Activated T-cell treated with anti-CD3 and anti-CD28 coated beads, Interleukin-2, amount 50 U/mL, for 72 hours (primary cell): ENCODE data around the gene TP53RK. TPM values are rescaled to one million over a fixed set of nuclear protein-coding genes. Genes with fewer than 3 reads are reported as not detected.

Source experiments
- ATAC-seq, 2 donors: fragments of 150-1000 bp; cut with Tn5 transposase; replicated peaks in 1 of 2; 2 replicates each; pipeline ENCODE4 v1.10.0; 2021; ENCODE audit warnings: moderate library complexity in 2 of 2, mild to moderate bottlenecking in 1 of 2
- DNase-seq, 2 donors: peaks; one replicate each; pipeline ENCODE4 v3.0.0; 2021 to 2022; ENCODE audit warnings: mixed read lengths in 1 of 2
- H3K27ac Mint-ChIP-seq: one replicate; pipeline ENCODE4 v1.8.0; 2022; ENCODE audit warnings: mild to moderate bottlenecking, moderate library complexity, mixed read lengths
- H3K27me3 Mint-ChIP-seq: one replicate; pipeline ENCODE4 v1.8.0; 2022; ENCODE audit warnings: low read depth, mixed read lengths
- H3K36me3 Mint-ChIP-seq, 2 donors: one replicate each; pipeline ENCODE4 v1.8.0; 2022; ENCODE audit warnings: mixed read lengths in 2 of 2, mild to moderate bottlenecking in 1 of 2; ENCODE audit not compliant: insufficient read depth in 2 of 2
- H3K4me1 Mint-ChIP-seq: one replicate; pipeline ENCODE4 v1.8.0; 2022; ENCODE audit warnings: low read depth, mixed read lengths
- H3K4me3 Mint-ChIP-seq, 2 donors: one replicate each; pipeline ENCODE4 v1.8.0; 2022; ENCODE audit warnings: mild to moderate bottlenecking in 2 of 2, mixed read lengths in 2 of 2, moderate library complexity in 2 of 2
- H3K9me3 Mint-ChIP-seq, 2 donors: one replicate each; pipeline ENCODE4 v1.8.0; 2022; ENCODE audit warnings: mixed read lengths in 2 of 2
- total RNA-seq, 2 donors: library from RNA; stranded (reverse); gene quantifications; one replicate each; pipeline ENCODE4 v1.2.3, GENCODE V29; 2022

Gene TP53RK
- total RNA-seq, 2 donors from 2014 or later: 15.6 to 16.7 TPM

GRCh38 chr20:46673394-46674252 lies 15.6 kb downstream of the TP53RK start:
- Mint-ChIP-seq H3K4me3 (no peak overlapping the region), H3K9me3 (peaks cover 8% of the 10 kb centered on the region in 2 donors), H3K27me3 (no peaks in the 10 kb centered on the region), H3K36me3 (peaks cover 6 to 10% of the 10 kb centered on the region in 2 donors), H3K27ac (no peak overlapping the region), H3K4me1 (no peaks in the 10 kb centered on the region)
- DNase-seq: no peak
- no peak for ATAC-seq

GRCh38 chr20:46672543-46673148 lies 16.6 kb downstream of the TP53RK start:
- DNase-seq (no peak), ATAC-seq (no peak)
- H3K27me3 Mint-ChIP-seq: no peaks in the 10 kb centered on the region
- peaks cover 8% of the 10 kb centered on the region in 2 donors for H3K9me3 Mint-ChIP-seq
- no peak overlapping the region for H3K27ac Mint-ChIP-seq
- H3K4me3 Mint-ChIP-seq: no peak overlapping the region
- peaks cover 6 to 10% of the 10 kb centered on the region in 2 donors for H3K36me3 Mint-ChIP-seq
- no peaks in the 10 kb centered on the region for H3K4me1 Mint-ChIP-seq

GRCh38 chr20:46671866-46672542 lies 17.2 kb downstream of the TP53RK start:
- no peak overlapping the region for H3K4me3 Mint-ChIP-seq
- no peaks in the 10 kb centered on the region for H3K27me3 Mint-ChIP-seq
- peaks cover 8% of the 10 kb centered on the region in 2 donors for H3K9me3 Mint-ChIP-seq
- H3K4me1 Mint-ChIP-seq: no peaks in the 10 kb centered on the region
- ATAC-seq (no peak), DNase-seq (no peak)
- H3K36me3 Mint-ChIP-seq: peaks cover 6 to 10% of the 10 kb centered on the region in 2 donors
- H3K27ac Mint-ChIP-seq: no peak overlapping the region

- peaks cover 8% of the 10 kb centered on the region in 2 donors for H3K9me3 Mint-ChIP-seq
- no peaks in the 10 kb centered on the region for H3K4me1 Mint-ChIP-seq
- H3K27me3 Mint-ChIP-seq: no peaks in the 10 kb centered on the region
- ATAC-seq: no peak
- DNase-seq: no peak
- no peak overlapping the region for H3K4me3 Mint-ChIP-seq
- H3K27ac Mint-ChIP-seq: no peak overlapping the region
- peaks cover 6 to 10% of the 10 kb centered on the region in 2 donors for H3K36me3 Mint-ChIP-seq
Measured at GRCh38 chr20:46670585-46671584, 18.4 kb downstream of the TP53RK start.

- no peak for ATAC-seq
- Mint-ChIP-seq H3K9me3 (peaks cover 8% of the 10 kb centered on the region in 2 donors), H3K4me3 (no peak overlapping the region)
Measured at GRCh38 chr20:46670228-46670584, 19.0 kb downstream of the TP53RK start.

GRCh38 chr20:46666818-46667515 lies 22.3 kb downstream of the TP53RK start:
- Mint-ChIP-seq H3K4me1 (no peaks in the 10 kb centered on the region), H3K27me3 (no peaks in the 10 kb centered on the region), H3K27ac (no peak overlapping the region), H3K4me3 (no peak overlapping the region), H3K36me3 (peaks cover 6 to 10% of the 10 kb centered on the region in 2 donors), H3K9me3 (peaks cover 8% of the 10 kb centered on the region in 2 donors)
- no peak for ATAC-seq
- DNase-seq: no peak

More at GRCh38 chr20:46670228-46670584, 19.0 kb downstream of the TP53RK start:
- Mint-ChIP-seq H3K36me3 (peaks cover 6 to 10% of the 10 kb centered on the region in 2 donors), H3K4me1 (no peaks in the 10 kb centered on the region), H3K27ac (no peak overlapping the region), H3K27me3 (no peaks in the 10 kb centered on the region)
- DNase-seq: no peak

- Mint-ChIP-seq H3K27ac (no peak overlapping the region), H3K36me3 (peaks cover 5 to 8% of the 10 kb centered on the region in 2 donors), H3K4me1 (no peaks in the 10 kb centered on the region), H3K9me3 (peaks cover 6 to 8% of the 10 kb centered on the region in 2 donors), H3K27me3 (no peaks in the 10 kb centered on the region), H3K4me3 (no peak overlapping the region)
- DNase-seq (no peak), ATAC-seq (no peak)
Measured at GRCh38 chr20:46666306-46666705, 22.9 kb downstream of the TP53RK start.

- no peak for DNase-seq
- Mint-ChIP-seq H3K4me3 (no peak overlapping the region), H3K27ac (no peak overlapping the region), H3K36me3 (peaks cover 3 to 4% of the 10 kb centered on the region in 2 donors), H3K9me3 (peaks cover 3 to 4% of the 10 kb centered on the region in 2 donors), H3K4me1 (no peaks in the 10 kb centered on the region), H3K27me3 (no peaks in the 10 kb centered on the region)
- ATAC-seq: no peak
Measured at GRCh38 chr20:46665602-46666001, 23.6 kb downstream of the TP53RK start.

GRCh38 chr20:46663531-46663930 lies 25.7 kb downstream of the TP53RK start:
- Mint-ChIP-seq H3K27me3 (no peaks in the 10 kb centered on the region), H3K36me3 (no peaks in the 10 kb centered on the region), H3K27ac (no peak overlapping the region), H3K4me1 (no peaks in the 10 kb centered on the region), H3K9me3 (peaks cover 0 to 1% of the 10 kb centered on the region in 2 donors), H3K4me3 (no peak overlapping the region)
- no peak for DNase-seq
- no peak for ATAC-seq

GRCh38 chr20:46661659-46662058 lies 27.6 kb downstream of the TP53RK start:
- no peaks in the 10 kb centered on the region for H3K4me1 Mint-ChIP-seq
- H3K4me3 Mint-ChIP-seq: no peak overlapping the region
- ATAC-seq: no peak
- DNase-seq: no peak
- no peaks in the 10 kb centered on the region for H3K36me3 Mint-ChIP-seq
- peaks cover 0 to 1% of the 10 kb centered on the region in 2 donors for H3K9me3 Mint-ChIP-seq
- H3K27ac Mint-ChIP-seq: no peak overlapping the region
- H3K27me3 Mint-ChIP-seq: no peaks in the 10 kb centered on the region

- DNase-seq (no peak), ATAC-seq (no peak)
- Mint-ChIP-seq H3K4me1 (no peaks in the 10 kb centered on the region), H3K27ac (peak overlapping the region; percentile 17), H3K4me3 (no peak overlapping the region), H3K9me3 (peaks cover 0 to 1% of the 10 kb centered on the region in 2 donors), H3K27me3 (no peaks in the 10 kb centered on the region), H3K36me3 (no peaks in the 10 kb centered on the region)
Measured at GRCh38 chr20:46660487-46660886, 28.8 kb downstream of the TP53RK start.

GRCh38 chr20:46657618-46658017 lies 31.6 kb downstream of the TP53RK start:
- no peak overlapping the region for H3K4me3 Mint-ChIP-seq

More at GRCh38 chr20:46657618-46658017, 31.6 kb downstream of the TP53RK start:
- Mint-ChIP-seq H3K36me3 (no peaks in the 10 kb centered on the region), H3K4me1 (no peaks in the 10 kb centered on the region), H3K27me3 (peaks cover 10% of the 10 kb centered on the region), H3K27ac (no peak overlapping the region), H3K9me3 (peaks cover 0 to 1% of the 10 kb centered on the region in 2 donors)
- ATAC-seq: no peak
- no peak for DNase-seq
